ENCODE measurements around the gene COX14. TPM values are rescaled to one million over a fixed set of nuclear protein-coding genes. Genes with fewer than 3 reads are reported as not detected.

COX14 gene
- total RNA-seq, 1 donor from 2014 or later, result 49.7 TPM

- Histone ChIP-seq H3K27ac (ENCODE audit: low read depth, low read length) (peak overlapping the region; percentile 74), H4K20me1 (ENCODE audit: insufficient read depth, low read length) (peaks cover 10% of the 10 kb centered on the region), H2AFZ (ENCODE audit: low read depth, low read length) (peak overlapping the region; percentile 91), H3K4me2 (ENCODE audit: low read length) (peak overlapping the region; percentile 89), H3K4me3 (ENCODE audit: insufficient read depth, low read depth, low read length) (peak overlapping the region; percentile 84), H3K79me2 (ENCODE audit: insufficient read depth, low read length) (peaks cover 43% of the 10 kb centered on the region), H3K9ac (ENCODE audit: low read length) (peak overlapping the region; percentile 89), H3K4me1 (ENCODE audit: insufficient read depth, low read length) (peaks cover 10% of the 10 kb centered on the region), H3K27me3 (ENCODE audit: insufficient read depth, low read length) (no peaks in the 10 kb centered on the region), H3K36me3 (ENCODE audit: insufficient read depth, low read length) (no peaks in the 10 kb centered on the region), H3K9me3 (ENCODE audit: insufficient read depth, low read depth, low read length) (no peaks in the 10 kb centered on the region)
- TF ChIP-seq, protein P1, sequence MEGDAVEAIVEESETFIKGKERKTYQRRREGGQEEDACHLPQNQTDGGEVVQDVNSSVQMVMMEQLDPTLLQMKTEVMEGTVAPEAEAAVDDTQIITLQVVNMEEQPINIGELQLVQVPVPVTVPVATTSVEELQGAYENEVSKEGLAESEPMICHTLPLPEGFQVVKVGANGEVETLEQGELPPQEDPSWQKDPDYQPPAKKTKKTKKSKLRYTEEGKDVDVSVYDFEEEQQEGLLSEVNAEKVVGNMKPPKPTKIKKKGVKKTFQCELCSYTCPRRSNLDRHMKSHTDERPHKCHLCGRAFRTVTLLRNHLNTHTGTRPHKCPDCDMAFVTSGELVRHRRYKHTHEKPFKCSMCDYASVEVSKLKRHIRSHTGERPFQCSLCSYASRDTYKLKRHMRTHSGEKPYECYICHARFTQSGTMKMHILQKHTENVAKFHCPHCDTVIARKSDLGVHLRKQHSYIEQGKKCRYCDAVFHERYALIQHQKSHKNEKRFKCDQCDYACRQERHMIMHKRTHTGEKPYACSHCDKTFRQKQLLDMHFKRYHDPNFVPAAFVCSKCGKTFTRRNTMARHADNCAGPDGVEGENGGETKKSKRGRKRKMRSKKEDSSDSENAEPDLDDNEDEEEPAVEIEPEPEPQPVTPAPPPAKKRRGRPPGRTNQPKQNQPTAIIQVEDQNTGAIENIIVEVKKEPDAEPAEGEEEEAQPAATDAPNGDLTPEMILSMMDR (IDR thresholded peaks at IDR 0.05; ENCODE audit: insufficient read depth, low read depth, low read length), result no peak
- no peak for TF ChIP-seq EZH2 (IDR thresholded peaks at IDR 0.05; ENCODE audit: insufficient read depth, low read length)
- FAIRE-seq (no peak), DNase-seq (ENCODE audit: low read depth) (no peak)
- Mint-ChIP-seq H3K36me3 (ENCODE audit: low read depth, unreplicated experiment) (peaks cover 13% of the 10 kb centered on the region), H3K9me3 (ENCODE audit: unreplicated experiment) (no peaks in the 10 kb centered on the region), H3K27ac (ENCODE audit: unreplicated experiment) (peak overlapping the region; percentile 96), H3K4me1 (ENCODE audit: low read depth, unreplicated experiment) (peaks cover 21% of the 10 kb centered on the region), H3K4me3 (ENCODE audit: unreplicated experiment) (peak overlapping the region; percentile 98), H3K27me3 (ENCODE audit: low read depth, unreplicated experiment) (no peaks in the 10 kb centered on the region)
Observed at GRCh38 chr12:50112456-50113218, 601 bp downstream of the COX14 start.

GRCh38 chr12:50117057-50117622, 5.1 kb downstream of the COX14 start:
- DNase-seq (ENCODE audit: low read depth), result no peak
- no peak overlapping the region for H3K27ac Mint-ChIP-seq (ENCODE audit: unreplicated experiment)

More at GRCh38 chr12:50117057-50117622, 5.1 kb downstream of the COX14 start:
- Histone ChIP-seq H3K4me3 (ENCODE audit: insufficient read depth, low read depth, low read length) (no peak overlapping the region), H4K20me1 (ENCODE audit: insufficient read depth, low read length) (peaks cover 36% of the 10 kb centered on the region), H3K4me2 (ENCODE audit: low read length) (no peak overlapping the region), H3K9ac (ENCODE audit: low read length) (no peak overlapping the region), H3K36me3 (ENCODE audit: insufficient read depth, low read length) (no peaks in the 10 kb centered on the region), H3K27me3 (ENCODE audit: insufficient read depth, low read length) (no peaks in the 10 kb centered on the region), H3K27ac (ENCODE audit: low read depth, low read length) (no peak overlapping the region), H2AFZ (ENCODE audit: low read depth, low read length) (no peak overlapping the region), H3K9me3 (ENCODE audit: insufficient read depth, low read depth, low read length) (no peaks in the 10 kb centered on the region), H3K79me2 (ENCODE audit: insufficient read depth, low read length) (peaks cover 62% of the 10 kb centered on the region), H3K4me1 (ENCODE audit: insufficient read depth, low read length) (no peaks in the 10 kb centered on the region)
- Mint-ChIP-seq H3K9me3 (ENCODE audit: unreplicated experiment) (no peaks in the 10 kb centered on the region), H3K4me3 (ENCODE audit: unreplicated experiment) (no peak overlapping the region), H3K4me1 (ENCODE audit: low read depth, unreplicated experiment) (peaks cover 6% of the 10 kb centered on the region), H3K36me3 (ENCODE audit: low read depth, unreplicated experiment) (peaks cover 31% of the 10 kb centered on the region), H3K27me3 (ENCODE audit: low read depth, unreplicated experiment) (no peaks in the 10 kb centered on the region)
- TF ChIP-seq, protein P1 (IDR thresholded peaks at IDR 0.05; ENCODE audit: insufficient read depth, low read depth, low read length), result no peak
- no peak for TF ChIP-seq EZH2 (IDR thresholded peaks at IDR 0.05; ENCODE audit: insufficient read depth, low read length)
- no peak for FAIRE-seq
